HG03095 (cell line): ENCODE measurements around the gene OGG1.
A peak's percentile ranks its signal among the peaks of the same experiment; 100 is the strongest.
"Not testable (repeated sequence)": the region's sequence is repeated elsewhere in the genome, so short reads cannot be mapped to it uniquely, and the experiment has no call there.

Experiments used
- ATAC-seq: cut with Tn5 transposase; IDR thresholded peaks from one replicate; pipeline ENCODE4 v1.9.1; 2021; ENCODE audit warnings: moderate library complexity; ENCODE audit not compliant: unreplicated experiment

Gene OGG1

GRCh38 chr3:9760779-9761505 lies 11.2 kb downstream of the OGG1 start:
- ATAC-seq, result no peak

GRCh38 chr3:9761919-9762318 lies 12.2 kb downstream of the OGG1 start:
- no peak for ATAC-seq

- no peak for ATAC-seq
These were observed 13.1 kb downstream of the OGG1 start for GRCh38 chr3:9762871-9763270.

- ATAC-seq, result no peak
These were observed 16.1 kb downstream of the OGG1 start for GRCh38 chr3:9765865-9766264.

GRCh38 chr3:9767418-9767817 lies 17.7 kb downstream of the OGG1 start:
- no peak for ATAC-seq

- ATAC-seq, result no peak
These were observed 18.5 kb downstream of the OGG1 start for GRCh38 chr3:9768141-9768775.

GRCh38 chr3:9769012-9769411 lies 19.3 kb downstream of the OGG1 start:
- ATAC-seq, result no peak

GRCh38 chr3:9769426-9770275 lies 19.9 kb downstream of the OGG1 start, which contains the start of gene CAMK1:
TSS of gene CAMK1 (minus strand) at chr3:9769947. CDS start at chr3:9767749, 2,198 bp downstream.
- ATAC-seq, result peak; percentile 86

- ATAC-seq, result no peak
These were observed 20.6 kb downstream of the OGG1 start for GRCh38 chr3:9770276-9770812.

GRCh38 chr3:9771007-9771406 lies 21.3 kb downstream of the OGG1 start:
- not testable (repeated sequence) for ATAC-seq

- no peak for ATAC-seq
These were observed 27.3 kb downstream of the OGG1 start for GRCh38 chr3:9776896-9777693.

- ATAC-seq, result no peak
These were observed 27.9 kb downstream of the OGG1 start for GRCh38 chr3:9777694-9778021.

- no peak for ATAC-seq
These were observed 28.7 kb downstream of the OGG1 start for GRCh38 chr3:9778143-9779074.

GRCh38 chr3:9779075-9779593 lies 29.4 kb downstream of the OGG1 start:
- ATAC-seq, result no peak

GRCh38 chr3:9779721-9780457 lies 30.1 kb downstream of the OGG1 start:
- no peak for ATAC-seq

GRCh38 chr3:9780458-9780812 lies 30.7 kb downstream of the OGG1 start:
- ATAC-seq, result no peak

- ATAC-seq, result no peak
These were observed 31.2 kb downstream of the OGG1 start for GRCh38 chr3:9780910-9781309.

- no peak for ATAC-seq
These were observed 31.8 kb downstream of the OGG1 start for GRCh38 chr3:9781551-9781950.
